ENCODE measurements around the gene RTRAF.

DNA sequence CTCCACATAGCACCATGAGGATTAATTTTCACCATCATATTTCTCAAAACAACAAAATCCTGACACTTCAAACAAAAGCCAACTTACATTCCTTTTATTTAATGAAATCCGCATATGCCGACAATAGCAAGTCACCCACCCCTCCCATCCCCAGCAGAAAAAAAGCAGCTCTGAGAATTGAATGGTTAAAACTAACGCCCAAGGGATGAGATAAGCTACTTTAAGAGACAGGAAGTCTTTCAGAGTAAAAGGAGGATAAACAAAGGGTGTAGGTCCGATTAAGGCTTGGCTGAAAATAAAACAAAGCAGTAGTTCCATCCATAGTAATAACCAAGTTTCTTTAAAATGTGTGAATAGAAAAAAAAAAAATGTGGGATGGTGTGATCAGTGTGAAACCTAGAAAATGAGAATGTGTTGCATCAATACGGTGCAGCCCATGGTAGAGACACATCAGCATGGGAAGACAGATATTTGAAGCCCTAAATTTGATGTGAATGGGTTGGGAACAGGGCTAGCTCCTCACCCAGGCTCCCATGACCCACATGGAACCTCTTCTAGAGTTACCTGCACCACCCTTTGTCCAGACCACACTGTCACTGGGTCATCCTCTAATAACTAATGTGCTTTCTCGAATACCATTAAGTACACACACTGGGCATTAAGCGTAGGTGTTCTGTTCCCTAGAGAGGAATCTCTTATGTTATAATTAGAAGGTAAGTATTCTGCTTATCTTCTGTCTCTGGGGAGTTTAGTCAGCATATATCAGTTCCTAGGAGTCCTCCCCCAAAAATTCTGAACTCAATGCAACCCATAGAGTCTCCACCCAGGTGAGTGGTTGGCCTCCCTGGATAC, 31.7 kb downstream of the RTRAF start:
- TF ChIP-seq, protein P1, sequence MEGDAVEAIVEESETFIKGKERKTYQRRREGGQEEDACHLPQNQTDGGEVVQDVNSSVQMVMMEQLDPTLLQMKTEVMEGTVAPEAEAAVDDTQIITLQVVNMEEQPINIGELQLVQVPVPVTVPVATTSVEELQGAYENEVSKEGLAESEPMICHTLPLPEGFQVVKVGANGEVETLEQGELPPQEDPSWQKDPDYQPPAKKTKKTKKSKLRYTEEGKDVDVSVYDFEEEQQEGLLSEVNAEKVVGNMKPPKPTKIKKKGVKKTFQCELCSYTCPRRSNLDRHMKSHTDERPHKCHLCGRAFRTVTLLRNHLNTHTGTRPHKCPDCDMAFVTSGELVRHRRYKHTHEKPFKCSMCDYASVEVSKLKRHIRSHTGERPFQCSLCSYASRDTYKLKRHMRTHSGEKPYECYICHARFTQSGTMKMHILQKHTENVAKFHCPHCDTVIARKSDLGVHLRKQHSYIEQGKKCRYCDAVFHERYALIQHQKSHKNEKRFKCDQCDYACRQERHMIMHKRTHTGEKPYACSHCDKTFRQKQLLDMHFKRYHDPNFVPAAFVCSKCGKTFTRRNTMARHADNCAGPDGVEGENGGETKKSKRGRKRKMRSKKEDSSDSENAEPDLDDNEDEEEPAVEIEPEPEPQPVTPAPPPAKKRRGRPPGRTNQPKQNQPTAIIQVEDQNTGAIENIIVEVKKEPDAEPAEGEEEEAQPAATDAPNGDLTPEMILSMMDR (conservative IDR thresholded peaks at IDR 0.05 in 1 of 2, IDR thresholded peaks at IDR 0.05 in 1 of 2; ENCODE audit: extremely low read depth in 1 of 2, insufficient read depth in 1 of 2, low read depth in 1 of 2, low read length in 2 of 2) = no peak
- no peak for TF ChIP-seq EZH2 (IDR thresholded peaks at IDR 0.05; ENCODE audit: borderline replicate concordance, low read length)
